NCI-H345 treated with DMSO at 0.1 percent for 48 hours (cell line): ENCODE results near the gene PLEKHH2.
"Not testable (repeated sequence)": the region's sequence is repeated elsewhere in the genome, so short reads cannot be mapped to it uniquely, and the experiment has no call there.

ENCODE experiments used
- DNase-seq: peaks from one replicate; lab custom pipeline; 2025; ENCODE audit not compliant: unreplicated experiment; lab: John Stamatoyannopoulos, UW

Gene PLEKHH2

GRCh38 chr2:43636153-43636552 is 907 bp upstream of the PLEKHH2 start:
- DNase-seq, result not testable (repeated sequence)

- DNase-seq, result peak; percentile 60
These were observed 439 bp upstream of the PLEKHH2 start for GRCh38 chr2:43636621-43637020.

GRCh38 chr2:43642363-43642762 is 5.3 kb downstream of the PLEKHH2 start:
- no peak for DNase-seq

GRCh38 chr2:43643680-43644079 is 6.6 kb downstream of the PLEKHH2 start:
- DNase-seq, result no peak

GRCh38 chr2:43648994-43649701 is 12.1 kb downstream of the PLEKHH2 start:
- no peak for DNase-seq

GRCh38 chr2:43653506-43653905 is 16.4 kb downstream of the PLEKHH2 start:
- DNase-seq, result no peak

GRCh38 chr2:43657241-43657640 is 20.2 kb downstream of the PLEKHH2 start:
- DNase-seq, result no peak

- DNase-seq, result no peak
These were observed 38.7 kb downstream of the PLEKHH2 start for GRCh38 chr2:43675646-43676321.

- no peak for DNase-seq
These were observed 39.4 kb downstream of the PLEKHH2 start, which contains the start of gene C1GALT1C1L for GRCh38 chr2:43676322-43677050. TSS of gene C1GALT1C1L (minus strand) at chr2:43676429. CDS start at chr2:43676322, 107 bp downstream.

- DNase-seq, result not testable (repeated sequence)
These were observed 40.7 kb downstream of the PLEKHH2 start for GRCh38 chr2:43677783-43678182.

- DNase-seq, result no peak
These were observed 48.3 kb downstream of the PLEKHH2 start for GRCh38 chr2:43685357-43685756.

GRCh38 chr2:43689999-43690398 is 52.9 kb downstream of the PLEKHH2 start:
- DNase-seq, result no peak

- no peak for DNase-seq
These were observed 55.5 kb downstream of the PLEKHH2 start for GRCh38 chr2:43692428-43692994.

- DNase-seq, result not testable (repeated sequence)
These were observed 61.1 kb downstream of the PLEKHH2 start for GRCh38 chr2:43698140-43698539.

- DNase-seq, result no peak
These were observed 62.7 kb downstream of the PLEKHH2 start for GRCh38 chr2:43699761-43700160.

- no peak for DNase-seq
These were observed 64.1 kb downstream of the PLEKHH2 start for GRCh38 chr2:43701111-43701510.

GRCh38 chr2:43707255-43708015 is 70.4 kb downstream of the PLEKHH2 start:
- no peak for DNase-seq

GRCh38 chr2:43708178-43708577 is 71.1 kb downstream of the PLEKHH2 start:
- DNase-seq, result no peak

GRCh38 chr2:43708891-43709290 is 71.8 kb downstream of the PLEKHH2 start:
- DNase-seq, result no peak

- no peak for DNase-seq
These were observed 73.8 kb downstream of the PLEKHH2 start for GRCh38 chr2:43710866-43711265.

GRCh38 chr2:43714164-43714563 is 77.1 kb downstream of the PLEKHH2 start:
- no peak for DNase-seq
